Sigmoid colon (tissue), 4 donors: ENCODE data around the gene ELF1.

Experiments used
- CTCF ChIP-seq, 4 experiments: fragments of 450-650 bp in 3 of 4; fragments of 200-600 bp in 1 of 4; IDR thresholded peaks; one replicate each; pipeline ENCODE4 v1.5.1; 2016 to 2019; ENCODE audit warnings: antibody characterized with exemption in 4 of 4, mild to moderate bottlenecking in 3 of 4, moderate library complexity in 2 of 4
- EP300 ChIP-seq, 4 donors: sonication (generic); formaldehyde crosslinking; IDR thresholded peaks; one replicate each; pipeline ENCODE4 v1.6.1; 2017; ENCODE audit warnings: antibody characterized with exemption in 4 of 4
- POLR2A ChIP-seq, 2 donors: fragments of 450-650 bp; IDR thresholded peaks; one replicate each; pipeline ENCODE4 v1.6.1; 2016; ENCODE audit warnings: antibody characterized with exemption in 2 of 2, mild to moderate bottlenecking in 2 of 2, moderate library complexity in 2 of 2
- POLR2AphosphoS5 ChIP-seq, 4 donors: sonication (generic); formaldehyde crosslinking; IDR thresholded peaks; one replicate each; pipeline ENCODE4 v1.6.1; 2017; ENCODE audit warnings: antibody characterized with exemption in 4 of 4

- TF ChIP-seq POLR2AphosphoS5 (IDR thresholded peaks at IDR 0.05) = peak; percentile 80 to 93 (median 88)
- TF ChIP-seq POLR2A (IDR thresholded peaks at IDR 0.05) = peak; percentile 43 to 66
- TF ChIP-seq CTCF (IDR thresholded peaks at IDR 0.05) = no peak
- peak in 2 of 4 donors; percentile 52 to 64 for TF ChIP-seq EP300 (IDR thresholded peaks at IDR 0.05)
These were observed 42.2 kb upstream of the ELF1 start, which contains the start of gene WBP4 for GRCh38 chr13:41061075-41061913.
